HG02678 (cell line): ENCODE data around the gene MUC12.
"Not testable (repeated sequence)": the region's sequence is repeated elsewhere in the genome, so short reads cannot be mapped to it uniquely, and the experiment has no call there.

ENCODE experiments used
- ATAC-seq: cut with Tn5 transposase; IDR thresholded peaks from one replicate; pipeline ENCODE4 v1.9.1; 2021; ENCODE audit warnings: mild to moderate bottlenecking, moderate library complexity; ENCODE audit not compliant: unreplicated experiment

The MUC12 gene

DNA sequence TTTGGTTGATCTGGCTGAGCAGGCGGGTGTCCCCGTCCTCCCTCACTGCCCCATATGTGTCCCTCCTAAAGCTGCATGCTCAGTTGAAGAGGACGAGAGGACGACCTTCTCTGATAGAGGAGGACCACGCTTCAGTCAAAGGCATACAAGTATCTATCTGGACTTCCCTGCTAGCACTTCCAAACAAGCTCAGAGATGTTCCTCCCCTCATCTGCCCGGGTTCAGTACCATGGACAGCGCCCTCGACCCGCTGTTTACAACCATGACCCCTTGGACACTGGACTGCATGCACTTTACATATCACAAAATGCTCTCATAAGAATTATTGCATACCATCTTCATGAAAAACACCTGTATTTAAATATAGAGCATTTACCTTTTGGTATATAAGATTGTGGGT, 89.0 kb downstream of the MUC12 start:
- ATAC-seq: no peak

DNA sequence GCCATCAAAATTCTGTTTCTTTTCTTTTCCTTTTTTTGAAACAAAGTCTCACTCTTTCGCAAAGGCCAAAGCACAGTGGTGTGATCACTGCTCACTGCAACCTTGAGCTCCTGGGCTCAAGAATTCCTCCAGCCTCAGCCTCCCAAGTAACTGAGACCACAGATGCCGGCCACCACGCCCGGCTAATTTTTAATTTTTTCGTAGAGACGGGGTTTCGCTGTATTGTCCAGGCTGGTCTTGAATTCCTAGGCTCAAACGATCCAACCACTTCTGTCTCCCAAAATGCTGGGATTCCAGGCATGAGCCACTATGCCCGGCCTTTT, 90.2 kb downstream of the MUC12 start:
- no peak for ATAC-seq

DNA sequence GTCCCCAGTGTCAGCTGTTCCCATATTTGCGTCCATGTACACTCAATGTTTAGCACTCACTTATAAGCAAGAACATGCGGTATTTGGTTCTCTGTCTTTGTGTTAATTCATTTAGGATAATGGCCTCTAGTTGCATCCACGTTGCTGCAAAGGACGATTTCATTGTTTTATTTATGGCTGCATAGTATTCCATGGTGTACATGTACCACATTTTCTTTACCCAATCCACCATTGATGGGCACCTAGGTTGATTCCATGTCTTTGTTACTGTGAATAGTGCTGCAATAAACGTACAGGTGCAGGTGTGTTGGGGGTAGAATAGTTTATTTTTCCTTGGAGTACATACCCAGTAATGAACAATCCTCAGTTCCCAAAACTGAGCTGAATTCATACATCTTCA, 91.6 kb downstream of the MUC12 start:
- ATAC-seq: no peak

DNA sequence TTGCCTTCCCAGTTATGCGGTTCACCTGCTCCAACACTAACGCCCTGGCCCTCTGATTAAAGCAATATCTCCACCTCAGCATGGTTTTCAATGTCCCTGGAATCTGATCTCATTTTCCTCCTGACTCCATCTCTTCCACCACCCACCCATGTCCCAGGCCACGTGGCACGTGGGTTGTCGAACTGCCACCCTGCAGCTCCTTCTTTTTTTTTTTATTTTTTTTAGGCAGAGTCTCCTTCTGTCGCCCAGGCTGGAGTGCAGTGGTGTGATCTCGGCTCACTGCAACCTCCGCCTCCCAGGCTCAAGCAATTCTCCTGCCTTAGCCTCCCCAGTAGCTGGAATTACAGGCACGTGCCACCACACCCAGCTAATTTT, 94.8 kb downstream of the MUC12 start:
- ATAC-seq: not testable (repeated sequence)

DNA sequence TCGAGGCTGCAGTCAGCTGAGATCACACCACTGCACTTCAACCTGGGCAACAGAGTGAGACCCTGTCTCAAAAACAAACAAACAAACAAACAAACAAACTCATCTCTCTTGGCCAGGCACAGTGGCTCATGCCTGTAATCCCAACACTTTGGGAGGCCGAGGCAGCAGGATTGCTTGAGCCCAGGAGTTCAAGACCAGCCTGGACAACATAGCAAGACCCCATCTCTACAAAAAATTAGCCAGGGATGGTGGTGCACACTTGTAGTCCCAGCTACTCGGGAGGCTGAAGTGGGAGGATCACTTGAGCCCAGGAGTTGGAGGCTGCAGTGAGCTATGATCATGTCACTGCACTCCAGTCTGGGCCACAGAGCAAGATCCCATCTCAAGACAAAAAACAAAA, 95.8 kb downstream of the MUC12 start:
- not testable (repeated sequence) for ATAC-seq

DNA sequence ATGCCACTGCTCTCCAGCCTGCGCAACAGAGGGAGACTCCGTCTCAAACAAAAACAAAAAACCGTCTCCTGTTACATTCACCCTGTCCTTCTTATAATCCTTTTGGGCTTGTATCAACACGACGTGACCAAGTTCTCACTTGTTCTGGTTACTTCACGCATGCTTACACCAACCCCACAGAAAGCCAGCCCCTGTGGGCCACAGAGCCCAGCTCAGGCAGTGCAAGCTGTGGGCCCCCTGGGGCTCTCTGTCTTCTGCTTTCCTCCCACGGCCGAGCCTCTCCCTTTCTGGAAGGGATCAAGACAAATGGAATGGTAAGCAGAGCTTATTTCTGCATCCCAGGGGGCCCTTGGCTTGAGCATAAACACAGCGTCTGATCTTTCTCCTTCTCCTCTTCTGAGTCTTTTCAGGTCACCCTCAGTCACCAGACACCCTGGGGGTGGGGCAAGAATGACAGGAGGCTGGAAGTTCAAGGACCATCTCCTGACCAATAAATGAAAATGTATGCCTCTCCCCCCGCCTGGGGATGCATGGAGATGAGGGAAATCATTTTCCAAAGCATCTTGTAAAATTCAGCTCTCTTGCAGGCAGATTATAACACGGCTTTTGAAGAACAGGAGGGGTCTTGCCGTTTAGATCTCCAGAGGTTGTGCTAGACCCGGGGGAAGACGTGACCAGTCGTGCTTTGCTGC, 96.9 kb downstream of the MUC12 start:
- no peak for ATAC-seq

DNA sequence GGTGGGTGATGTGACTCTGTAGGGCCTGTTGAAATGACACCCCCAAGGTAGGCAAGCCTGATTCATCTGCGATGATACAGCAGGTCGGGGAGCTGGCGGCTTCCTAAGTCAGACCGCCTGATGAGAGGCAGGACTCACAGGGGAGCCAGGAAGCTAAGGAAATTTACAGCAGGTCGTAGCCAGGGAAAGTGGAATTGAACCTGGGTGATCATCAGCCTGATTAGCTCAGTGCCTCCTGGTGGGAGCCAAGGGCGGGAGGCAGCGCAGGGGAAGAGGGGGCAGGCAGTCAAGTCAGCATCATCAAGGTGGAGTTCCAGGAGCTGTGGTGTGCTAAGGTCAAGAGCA, 97.4 kb downstream of the MUC12 start:
- no peak for ATAC-seq

DNA sequence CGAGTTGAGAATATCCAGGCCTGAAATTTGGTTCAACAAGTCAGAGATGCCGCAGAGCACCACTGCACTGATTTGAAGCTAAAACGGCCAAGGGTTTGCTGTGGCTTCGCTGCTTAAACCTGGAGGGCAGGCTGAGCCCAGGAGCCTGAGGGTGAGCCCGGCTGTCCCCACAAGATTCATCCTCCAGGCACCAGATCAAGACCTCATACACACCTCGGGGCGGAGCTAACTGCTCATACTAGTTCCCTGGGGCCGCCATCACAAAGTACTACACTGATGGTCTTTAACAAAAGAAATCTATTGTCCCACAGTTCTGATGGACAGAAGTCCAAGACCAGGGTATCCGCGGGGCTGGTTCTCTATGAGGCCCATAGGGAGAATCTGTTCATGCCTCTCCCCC, 99.0 kb downstream of the MUC12 start:
- ATAC-seq: no peak
